GM19240 (cell line): ENCODE data around the gene DAAM1.

ENCODE experiments used
- DNase-seq: peaks from one replicate; pipeline ENCODE4 v3.0.0; 2011; ENCODE audit warnings: low spot score; ENCODE audit not compliant: insufficient read length

The DAAM1 gene

DNA sequence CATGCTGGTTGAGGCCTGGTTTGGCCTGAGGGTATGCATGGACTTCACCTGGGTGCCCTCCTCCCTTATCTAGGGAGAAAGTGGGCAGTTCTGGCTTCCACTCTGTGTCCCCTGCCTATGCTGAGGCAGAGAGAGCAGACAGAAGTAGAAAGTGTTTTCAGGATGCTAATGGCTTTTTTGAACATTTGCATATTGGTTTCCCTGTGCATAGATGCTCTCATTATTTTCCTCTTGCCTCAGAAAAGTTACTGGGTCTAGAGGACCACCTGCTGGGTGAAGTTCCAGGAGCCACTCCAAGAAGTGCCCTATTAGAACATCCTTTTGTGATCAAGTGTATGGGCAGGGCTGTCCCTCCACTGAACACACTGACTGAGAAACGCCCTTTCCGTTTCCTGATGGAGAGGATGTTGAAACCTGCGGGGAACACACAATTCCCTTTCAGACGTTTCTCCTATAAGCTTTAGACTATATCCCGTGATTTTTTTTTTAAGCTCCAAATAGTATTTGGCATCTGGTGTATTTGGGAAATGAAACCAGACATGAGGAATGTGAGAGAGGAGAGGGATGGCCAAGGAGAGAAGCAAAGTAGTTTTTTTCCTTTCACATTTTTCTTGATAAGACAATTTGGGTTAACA lies 66.6 kb downstream of the DAAM1 start:
- no peak for DNase-seq

DNA sequence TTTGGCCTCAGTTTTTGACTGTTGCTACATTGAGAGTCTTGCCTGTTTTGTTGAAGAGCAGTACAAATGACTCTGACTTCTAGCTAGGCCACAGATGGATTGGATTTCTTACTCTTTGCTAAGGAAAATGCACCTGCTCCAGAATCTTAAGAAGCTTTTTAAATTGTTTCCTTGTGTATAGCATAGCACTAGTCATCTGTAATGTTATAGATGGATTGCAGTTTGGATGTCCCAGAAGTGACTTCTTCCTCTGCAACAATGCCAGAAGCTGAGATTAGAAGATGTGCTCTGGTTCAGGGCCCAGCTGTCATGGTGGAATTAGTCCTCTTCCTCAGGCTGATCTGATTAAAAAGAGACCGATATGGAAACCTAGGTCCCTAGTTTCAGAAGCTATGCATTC lies 67.9 kb downstream of the DAAM1 start:
- no peak for DNase-seq

GRCh38 chr14:59261334-59261733 lies 72.9 kb downstream of the DAAM1 start:
- DNase-seq, result no peak

DNA sequence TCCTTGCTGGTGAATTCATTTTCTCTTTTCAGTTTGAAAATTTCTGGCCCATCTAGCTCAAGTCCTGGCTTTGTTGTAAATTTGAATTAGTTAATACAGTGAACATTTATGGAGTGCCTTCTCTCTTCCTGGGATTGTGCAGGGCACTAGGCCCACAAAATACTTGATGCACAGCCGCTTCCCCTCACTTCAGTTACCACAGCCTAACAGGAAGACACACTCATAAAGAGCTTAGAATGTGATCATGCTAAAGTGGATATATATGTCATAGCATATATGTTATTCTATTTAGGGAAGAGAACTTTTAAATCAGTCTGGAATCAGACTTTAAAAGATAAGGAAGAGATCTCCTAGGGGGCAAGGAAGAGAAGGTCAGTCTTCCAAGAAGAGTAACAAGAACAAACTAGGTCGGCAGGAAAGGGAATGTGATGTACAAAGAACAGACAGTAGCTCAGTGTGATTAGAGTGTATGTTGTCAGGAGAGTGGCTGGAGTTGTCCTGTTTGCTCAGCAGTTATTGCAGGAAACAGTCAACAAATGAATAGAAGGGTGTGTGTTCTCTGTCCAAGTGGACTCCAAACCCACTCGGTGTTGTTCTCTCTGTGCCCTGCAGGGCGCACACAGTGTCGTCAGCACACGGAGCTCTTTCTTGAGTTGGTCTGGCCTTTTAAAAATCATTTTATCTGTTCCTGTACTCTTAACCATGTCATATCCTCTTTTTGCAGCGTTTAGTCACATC lies 74.4 kb downstream of the DAAM1 start:
- DNase-seq, result no peak

DNA sequence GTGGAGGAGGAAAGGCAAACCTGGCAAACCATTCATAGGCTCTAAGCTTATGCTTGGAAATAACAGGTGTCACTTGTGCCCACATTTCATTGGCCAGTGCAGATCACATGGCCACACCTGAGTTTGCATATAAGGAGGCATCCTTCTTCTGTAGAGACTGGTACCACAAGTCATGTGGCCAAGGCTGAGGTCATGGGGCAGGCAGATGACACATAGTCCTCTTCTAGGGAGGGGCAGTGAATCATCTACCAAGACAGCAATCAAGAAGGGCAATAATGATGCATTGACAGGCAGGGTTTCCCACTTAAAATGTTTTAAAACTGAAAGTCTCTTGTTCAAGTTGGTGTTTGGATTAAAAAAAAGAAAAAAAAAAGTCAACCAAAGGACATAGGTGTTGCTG lies 77.3 kb downstream of the DAAM1 start:
- no peak for DNase-seq

GRCh38 chr14:59267046-59267445 lies 78.6 kb downstream of the DAAM1 start:
- no peak for DNase-seq

- no peak for DNase-seq
Measured at GRCh38 chr14:59268011-59268410, 79.5 kb downstream of the DAAM1 start.

DNA sequence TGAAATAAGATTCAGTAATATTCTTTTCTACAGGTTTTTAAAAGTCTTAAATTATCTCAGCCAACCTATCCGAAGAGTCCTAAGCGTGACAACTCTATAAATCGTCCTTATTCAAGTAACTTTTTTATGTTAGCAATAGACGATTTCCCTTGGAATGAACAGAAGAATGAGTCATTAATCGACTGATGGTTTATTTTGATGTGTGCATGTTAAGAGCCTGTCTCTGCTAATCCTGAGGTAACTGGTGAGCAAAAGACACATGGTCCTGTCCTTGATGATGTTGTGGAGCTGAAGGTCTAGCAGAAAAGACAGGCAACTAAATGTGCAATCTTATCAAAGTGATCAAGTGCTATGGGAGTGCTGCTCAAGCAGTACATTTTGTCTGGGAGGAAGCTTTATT lies 80.4 kb downstream of the DAAM1 start:
- no peak for DNase-seq

DNA sequence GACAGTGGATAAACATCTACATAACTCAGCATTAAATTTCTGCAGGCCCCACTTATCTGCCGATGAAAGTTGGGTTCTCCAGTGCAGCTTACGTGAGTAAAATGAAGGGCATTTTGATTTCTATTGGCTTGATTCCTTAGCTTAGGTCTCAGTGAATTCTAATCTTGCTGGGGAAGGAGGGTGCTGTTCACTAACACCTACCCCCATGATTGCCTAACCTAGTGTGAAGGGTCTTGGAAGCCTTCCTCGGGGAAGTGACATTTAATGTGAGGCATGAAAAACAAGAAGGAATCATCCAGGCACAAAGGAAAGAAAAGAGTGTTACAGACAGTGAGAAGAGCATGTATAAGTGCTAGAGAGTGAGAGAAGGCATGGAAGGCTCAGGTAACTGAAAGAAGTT lies 81.0 kb downstream of the DAAM1 start:
- DNase-seq, result no peak

- DNase-seq, result no peak
Measured at GRCh38 chr14:59271256-59271655, 82.8 kb downstream of the DAAM1 start.

DNA sequence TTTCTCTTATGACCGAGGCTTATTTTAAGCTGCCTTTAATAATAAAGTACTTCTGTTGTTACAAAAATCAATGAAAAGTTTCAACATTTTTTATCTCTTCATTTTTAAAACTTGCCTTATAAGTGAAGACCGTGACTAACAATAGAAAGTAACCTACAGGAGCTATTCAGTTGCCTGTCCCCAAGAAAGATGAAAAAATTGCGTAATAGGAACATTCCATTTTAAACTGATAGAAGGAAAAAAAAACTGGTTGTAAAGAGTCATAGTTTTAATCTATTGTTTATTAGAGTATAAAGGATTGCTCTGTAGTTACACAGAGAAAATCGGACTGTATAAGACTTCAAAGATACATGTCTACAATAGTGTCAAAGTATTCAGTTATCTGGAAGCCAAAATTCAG lies 83.3 kb downstream of the DAAM1 start:
- no peak for DNase-seq

DNA sequence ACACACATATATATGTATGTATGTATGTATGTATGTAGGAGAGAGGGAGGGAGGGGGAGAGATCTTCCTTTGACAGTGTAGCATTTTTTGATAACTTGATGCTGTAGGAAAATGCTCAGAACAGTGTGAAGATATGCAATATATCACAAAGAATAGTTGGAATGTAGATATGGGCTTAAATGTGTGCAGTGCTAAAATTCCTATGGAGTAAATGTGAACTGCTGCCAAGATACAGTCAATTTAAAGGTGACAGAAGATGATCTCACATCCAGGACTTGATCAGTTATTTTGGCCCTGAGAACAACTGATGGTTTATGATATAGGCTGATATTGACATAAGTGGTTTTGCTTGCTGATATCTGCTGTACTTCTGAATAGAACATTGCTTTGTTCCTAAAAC lies 84.2 kb downstream of the DAAM1 start:
- DNase-seq, result no peak

- no peak for DNase-seq
Measured at GRCh38 chr14:59273737-59274136, 85.3 kb downstream of the DAAM1 start.

- peak; percentile 15 for DNase-seq
Measured at GRCh38 chr14:59274991-59275391, 86.5 kb downstream of the DAAM1 start.

- peak; percentile 12 for DNase-seq
Measured at GRCh38 chr14:59275668-59276067, 87.2 kb downstream of the DAAM1 start.

DNA sequence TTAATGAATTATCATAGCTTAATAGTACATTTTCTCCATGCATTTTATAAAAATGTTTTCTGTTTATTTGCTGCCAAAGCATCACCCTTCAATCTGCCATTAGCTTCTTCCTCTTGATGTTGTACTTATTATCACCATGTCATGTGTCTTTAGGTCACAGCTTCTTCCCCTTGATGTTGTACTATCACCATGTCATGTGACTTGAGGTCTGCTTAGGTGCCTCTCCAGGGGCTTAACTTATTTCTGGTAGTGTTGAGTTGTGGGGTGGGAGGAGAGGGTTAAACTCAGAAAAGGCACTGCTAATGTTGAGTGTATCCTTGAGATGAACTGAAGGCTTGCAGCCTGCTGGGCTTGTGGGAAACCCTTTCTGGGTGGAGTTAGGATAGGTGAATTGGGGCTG lies 87.8 kb downstream of the DAAM1 start:
- DNase-seq, result no peak

- no peak for DNase-seq
Measured at GRCh38 chr14:59277659-59278058, 89.2 kb downstream of the DAAM1 start.

DNA sequence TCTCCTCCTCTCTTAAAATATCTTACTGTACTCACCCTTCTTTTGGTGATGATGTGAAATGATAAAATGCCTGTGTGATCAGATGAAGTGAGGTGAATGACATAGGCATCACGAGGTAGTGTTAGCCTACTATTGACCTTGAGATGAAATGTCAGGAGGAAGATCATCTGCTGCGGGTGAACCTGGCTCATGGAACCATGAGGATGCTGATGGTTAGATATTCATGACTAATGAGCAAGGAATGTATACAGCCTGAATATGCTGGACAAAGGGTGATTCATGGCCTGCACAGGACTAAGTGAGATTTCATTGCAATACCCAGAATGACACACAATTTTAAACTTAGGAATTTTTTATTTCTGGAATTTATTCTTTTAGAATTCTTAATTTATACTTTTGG lies 89.6 kb downstream of the DAAM1 start:
- no peak for DNase-seq

DNA sequence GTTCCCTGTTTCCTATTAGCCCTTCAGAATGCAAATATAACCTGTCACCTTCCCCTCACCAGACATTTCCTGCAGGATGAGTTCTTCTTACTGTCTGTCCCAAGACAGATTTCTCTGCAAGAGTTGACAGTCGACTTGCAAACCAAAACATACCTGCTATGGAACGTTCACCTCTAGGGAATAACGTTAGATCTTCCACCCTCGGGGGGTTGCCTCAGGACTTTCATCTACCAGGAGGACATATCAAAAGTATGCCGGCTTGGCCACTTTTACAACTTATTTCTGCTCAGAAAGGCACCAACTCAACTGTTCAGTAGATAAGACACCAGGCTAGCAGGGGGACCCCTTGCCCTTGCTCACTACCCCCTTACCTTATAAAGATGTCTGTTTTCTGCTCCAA lies 92.5 kb downstream of the DAAM1 start:
- no peak for DNase-seq

GRCh38 chr14:59281609-59282377 lies 93.3 kb downstream of the DAAM1 start:
- no peak for DNase-seq

GRCh38 chr14:59282378-59282765 lies 93.9 kb downstream of the DAAM1 start:
- DNase-seq, result no peak

- DNase-seq, result no peak
Measured at GRCh38 chr14:59283361-59283760, 94.9 kb downstream of the DAAM1 start.

DNA sequence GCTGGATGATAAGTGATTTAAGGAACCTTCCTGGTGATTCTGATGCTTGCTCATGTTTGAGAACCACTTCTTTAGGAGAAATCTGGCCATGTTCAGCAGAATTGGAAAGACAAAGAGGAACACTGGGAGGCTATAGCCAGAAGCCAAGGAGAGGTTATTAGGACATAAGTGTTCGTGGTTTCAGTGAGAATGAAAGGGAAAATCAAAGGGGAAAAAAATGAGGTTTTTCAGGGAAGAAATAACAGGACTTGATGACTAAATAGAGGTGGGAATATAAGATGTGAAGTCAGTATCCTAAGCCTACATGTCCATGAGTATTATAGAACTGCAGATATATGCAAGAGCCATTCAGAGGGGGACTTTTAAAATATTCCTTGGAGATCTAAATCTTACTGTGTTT lies 95.6 kb downstream of the DAAM1 start:
- DNase-seq, result no peak
